Measurements from ENCODE around the gene CHM.
"Not testable (repeated sequence)": the region's sequence is repeated elsewhere in the genome, so short reads cannot be mapped to it uniquely, and the experiment has no call there.

Gene CHM

GRCh38 chrX:86047174-86047935, at the start of gene CHM:
Gene CHM (minus strand): TSS chrX:86047558. CDS start chrX:86047532, 26 bp downstream.
- DNase-seq, result no peak

GRCh38 chrX:86078650-86079049, 31.3 kb upstream of the CHM start:
- DNase-seq, result no peak

GRCh38 chrX:86066998-86067397, 19.6 kb upstream of the CHM start:
- no peak for DNase-seq

- DNase-seq, result no peak
These were observed 14.0 kb upstream of the CHM start for GRCh38 chrX:86061407-86061806.

- no peak for DNase-seq
These were observed 4.4 kb upstream of the CHM start for GRCh38 chrX:86051741-86052140.

GRCh38 chrX:86047936-86048280, 550 bp upstream of the CHM start:
- DNase-seq, result no peak

- DNase-seq, result no peak
These were observed 3.1 kb downstream of the CHM start for GRCh38 chrX:86044216-86044615.

- DNase-seq, result no peak
These were observed 7.5 kb downstream of the CHM start for GRCh38 chrX:86039625-86040568.

GRCh38 chrX:86033385-86033784, 14.0 kb downstream of the CHM start:
- DNase-seq, result no peak

- no peak for DNase-seq
These were observed 18.7 kb downstream of the CHM start for GRCh38 chrX:86028681-86029080.

- DNase-seq, result no peak
These were observed 23.5 kb downstream of the CHM start for GRCh38 chrX:86023811-86024210.

GRCh38 chrX:86021652-86022289, 25.6 kb downstream of the CHM start:
- DNase-seq, result no peak

GRCh38 chrX:86016139-86016538, 31.2 kb downstream of the CHM start:
- DNase-seq, result no peak

- DNase-seq, result not testable (repeated sequence)
These were observed 32.4 kb downstream of the CHM start for GRCh38 chrX:86014959-86015358.

- DNase-seq, result no peak
These were observed 32.9 kb downstream of the CHM start for GRCh38 chrX:86014421-86014820.

- DNase-seq, result no peak
These were observed 33.6 kb downstream of the CHM start for GRCh38 chrX:86013792-86014191.

- no peak for DNase-seq
These were observed 35.2 kb downstream of the CHM start for GRCh38 chrX:86012188-86012587.

- DNase-seq, result not testable (repeated sequence)
These were observed 37.6 kb downstream of the CHM start for GRCh38 chrX:86009803-86010202.

- not testable (repeated sequence) for DNase-seq
These were observed 39.5 kb downstream of the CHM start for GRCh38 chrX:86007891-86008290.

- peak; percentile 1 to 43 (median 28) for DNase-seq
These were observed 45.1 kb downstream of the CHM start for GRCh38 chrX:86002076-86002896.

GRCh38 chrX:85998954-85999353, 48.4 kb downstream of the CHM start:
- no peak for DNase-seq

- DNase-seq, result no peak
These were observed 50.8 kb downstream of the CHM start for GRCh38 chrX:85996555-85996954.

- DNase-seq, result no peak
These were observed 51.7 kb downstream of the CHM start for GRCh38 chrX:85995641-85996040.

Data from NCI-H1417 (cell line).